SJCRH30 (cell line): Measurements from ENCODE around the gene CFAP45. TPM values are rescaled to one million over a fixed set of nuclear protein-coding genes. Genes with fewer than 3 reads are reported as not detected.

Experiments
- DNase-seq, 2 experiments: peaks; one replicate each; pipeline ENCODE4 v3.0.0-alpha.2; 2015 to 2020
- H3K27ac ChIP-seq: fragments of 250-450 bp; sonication (Bioruptor Pico); 2 replicates; pipeline ENCODE4 v1.5.1; 2020; ENCODE audit warnings: mild to moderate bottlenecking, moderate library complexity
- H3K27me3 ChIP-seq: fragments of 250-450 bp; sonication (Bioruptor Pico); 2 replicates; pipeline ENCODE4 v1.5.1; 2020; ENCODE audit warnings: mild to moderate bottlenecking, moderate library complexity
- H3K36me3 ChIP-seq: fragments of 250-450 bp; sonication (Bioruptor Pico); 2 replicates; pipeline ENCODE4 v1.5.1; 2020; ENCODE audit warnings: mild to moderate bottlenecking, moderate library complexity
- H3K4me1 ChIP-seq: fragments of 250-450 bp; sonication (Bioruptor Pico); 2 replicates; pipeline ENCODE4 v1.5.1; 2020; ENCODE audit warnings: mild to moderate bottlenecking, moderate library complexity
- H3K4me3 ChIP-seq: fragments of 250-450 bp; sonication (Bioruptor Pico); 2 replicates; pipeline ENCODE4 v1.5.1; 2020; ENCODE audit warnings: mild to moderate bottlenecking, moderate library complexity
- H3K9me3 ChIP-seq: fragments of 250-450 bp; sonication (Bioruptor Pico); replicated peaks from 2 replicates; pipeline ENCODE4 v1.5.1; 2020; ENCODE audit warnings: mild to moderate bottlenecking, moderate library complexity
- total RNA-seq: library from RNA; depleted of rRNA; stranded (reverse); fragments of >200 nt; shearing (Covaris generic); gene quantifications from 2 replicates; pipeline ENCODE4 v1.2.3, GENCODE V29; 2014

Gene CFAP45
- total RNA-seq, 1 experiment from 2014 or later: 0.42 TPM

- Histone ChIP-seq H3K9me3 (no peaks in the 10 kb centered on the region), H3K27me3 (peaks cover 21% of the 10 kb centered on the region), H3K27ac (no peak overlapping the region), H3K36me3 (no peaks in the 10 kb centered on the region), H3K4me1 (0 out of 2 replicates have a peak, but pooled peaks cover 2% of the 10 kb centered on the region), H3K4me3 (no peak overlapping the region)
- no peak for DNase-seq
Observed at GRCh38 chr1:159940006-159940620, 40.1 kb upstream of the CFAP45 start.

- no peak overlapping the region for H3K4me3 ChIP-seq
- H3K27me3 ChIP-seq: peaks cover 16% of the 10 kb centered on the region
- no peak overlapping the region for H3K27ac ChIP-seq
- H3K9me3 ChIP-seq: no peaks in the 10 kb centered on the region
- no peaks in the 10 kb centered on the region for H3K36me3 ChIP-seq
- no peak for DNase-seq
- 0 out of 2 replicates have a peak, but pooled peaks cover 2% of the 10 kb centered on the region for H3K4me1 ChIP-seq
Observed at GRCh38 chr1:159939678-159940002, 39.7 kb upstream of the CFAP45 start.

GRCh38 chr1:159938905-159939677, 39.1 kb upstream of the CFAP45 start:
- H3K27me3 ChIP-seq: peaks cover 13% of the 10 kb centered on the region; the same call in 1 of the 2 replicates
- DNase-seq: no peak

GRCh38 chr1:159938211-159938852, 38.4 kb upstream of the CFAP45 start:
- peak in 1 of 2 experiments; percentile 36 for DNase-seq
- H3K27ac ChIP-seq: no peak overlapping the region
- no peaks in the 10 kb centered on the region for H3K36me3 ChIP-seq
- no peaks in the 10 kb centered on the region for H3K9me3 ChIP-seq
- 0 out of 2 replicates have a peak, but pooled peaks cover 2% of the 10 kb centered on the region for H3K4me1 ChIP-seq
- H3K27me3 ChIP-seq: peaks cover 13% of the 10 kb centered on the region; the same call in 1 of the 2 replicates
- no peak overlapping the region for H3K4me3 ChIP-seq

More at GRCh38 chr1:159938905-159939677, 39.1 kb upstream of the CFAP45 start:
- H3K27ac ChIP-seq: no peak overlapping the region
- H3K4me3 ChIP-seq: no peak overlapping the region
- 0 out of 2 replicates have a peak, but pooled peaks cover 2% of the 10 kb centered on the region for H3K4me1 ChIP-seq
- H3K9me3 ChIP-seq: no peaks in the 10 kb centered on the region
- H3K36me3 ChIP-seq: no peaks in the 10 kb centered on the region

GRCh38 chr1:159937054-159937750, 37.2 kb upstream of the CFAP45 start:
- DNase-seq: no peak
- H3K36me3 ChIP-seq: no peaks in the 10 kb centered on the region
- H3K9me3 ChIP-seq: no peaks in the 10 kb centered on the region
- 0 out of 2 replicates have a peak, but pooled peaks cover 2% of the 10 kb centered on the region for H3K4me1 ChIP-seq
- H3K27ac ChIP-seq: no peak overlapping the region
- peaks cover 6% of the 10 kb centered on the region; the same call in 1 of the 2 replicates for H3K27me3 ChIP-seq
- H3K4me3 ChIP-seq: no peak overlapping the region

GRCh38 chr1:159936273-159936904, 36.4 kb upstream of the CFAP45 start:
- Histone ChIP-seq H3K27me3 (0 out of 2 replicates have a peak, but pooled peaks cover 6% of the 10 kb centered on the region), H3K27ac (no peak overlapping the region), H3K9me3 (no peaks in the 10 kb centered on the region), H3K36me3 (no peaks in the 10 kb centered on the region), H3K4me3 (no peak overlapping the region), H3K4me1 (0 out of 2 replicates have a peak, but pooled peaks cover 2% of the 10 kb centered on the region)
- DNase-seq: peak; percentile 48 to 71

GRCh38 chr1:159935719-159936272, 35.8 kb upstream of the CFAP45 start:
- DNase-seq: peak in 1 of 2 experiments; percentile 49
- 0 out of 2 replicates have a peak, but pooled peaks cover 2% of the 10 kb centered on the region for H3K4me1 ChIP-seq
- H3K9me3 ChIP-seq: no peaks in the 10 kb centered on the region

GRCh38 chr1:159935305-159935704, 35.3 kb upstream of the CFAP45 start:
- no peak overlapping the region for H3K27ac ChIP-seq
- no peaks in the 10 kb centered on the region for H3K36me3 ChIP-seq
- no peak for DNase-seq
- 0 out of 2 replicates have a peak, but pooled peaks cover 2% of the 10 kb centered on the region for H3K4me1 ChIP-seq
- 0 out of 2 replicates have a peak, but pooled peaks cover 6% of the 10 kb centered on the region for H3K27me3 ChIP-seq
- no peaks in the 10 kb centered on the region for H3K9me3 ChIP-seq
- H3K4me3 ChIP-seq: no peak overlapping the region

More at GRCh38 chr1:159935719-159936272, 35.8 kb upstream of the CFAP45 start:
- Histone ChIP-seq H3K27ac (no peak overlapping the region), H3K36me3 (no peaks in the 10 kb centered on the region), H3K27me3 (0 out of 2 replicates have a peak, but pooled peaks cover 6% of the 10 kb centered on the region), H3K4me3 (no peak overlapping the region)

GRCh38 chr1:159934136-159935039, 34.4 kb upstream of the CFAP45 start:
- H3K27me3 ChIP-seq: no peaks in the 10 kb centered on the region
- 0 out of 2 replicates have a peak, but pooled peaks cover 2% of the 10 kb centered on the region for H3K4me1 ChIP-seq
- no peaks in the 10 kb centered on the region for H3K36me3 ChIP-seq
- no peak for DNase-seq
- H3K4me3 ChIP-seq: no peak overlapping the region
- H3K9me3 ChIP-seq: no peaks in the 10 kb centered on the region
- no peak overlapping the region for H3K27ac ChIP-seq

GRCh38 chr1:159933347-159933746, 33.4 kb upstream of the CFAP45 start:
- Histone ChIP-seq H3K36me3 (no peaks in the 10 kb centered on the region), H3K9me3 (no peaks in the 10 kb centered on the region), H3K27me3 (no peaks in the 10 kb centered on the region), H3K4me1 (0 out of 2 replicates have a peak, but pooled peaks cover 2% of the 10 kb centered on the region), H3K27ac (no peak overlapping the region), H3K4me3 (no peak overlapping the region)
- DNase-seq: no peak

GRCh38 chr1:159932296-159933285, 32.6 kb upstream of the CFAP45 start:
- no peak for DNase-seq
- H3K36me3 ChIP-seq: no peaks in the 10 kb centered on the region
- no peak overlapping the region for H3K4me3 ChIP-seq
- no peak overlapping the region for H3K27ac ChIP-seq
- H3K4me1 ChIP-seq: no peaks in the 10 kb centered on the region
- H3K9me3 ChIP-seq: no peaks in the 10 kb centered on the region
- H3K27me3 ChIP-seq: no peaks in the 10 kb centered on the region

- H3K4me3 ChIP-seq: no peak overlapping the region
- no peaks in the 10 kb centered on the region for H3K9me3 ChIP-seq
- peaks cover 5% of the 10 kb centered on the region; the same call in 1 of the 2 replicates for H3K27me3 ChIP-seq
- no peaks in the 10 kb centered on the region for H3K4me1 ChIP-seq
- DNase-seq: no peak
- no peak overlapping the region for H3K27ac ChIP-seq
- H3K36me3 ChIP-seq: no peaks in the 10 kb centered on the region
Observed at GRCh38 chr1:159931795-159932173, 31.8 kb upstream of the CFAP45 start.
